Measurements from ENCODE around the gene NT5DC2.

GRCh38 chr3:52547143-52547542 lies 13.5 kb upstream of the NT5DC2 start:
- TF ChIP-seq GATA3 (IDR thresholded peaks at IDR 0.05; ENCODE audit: low read depth, low read length): peak; percentile 50; the same call in 1 of the 2 replicates
- TF ChIP-seq GATA2 (IDR thresholded peaks at IDR 0.05; ENCODE audit: low read depth, low read length): peak; percentile 41; the same call in 1 of the 2 replicates

Measured in SH-SY5Y (cell line).